NOMO-1 (cell line): ENCODE measurements around the gene PTRH1.

Source experiments
- DNase-seq, 2 experiments: peaks; one replicate each; lab custom pipeline; 2025; ENCODE audit not compliant: unreplicated experiment in 2 of 2; lab: John Stamatoyannopoulos, UW

The PTRH1 gene

DNA sequence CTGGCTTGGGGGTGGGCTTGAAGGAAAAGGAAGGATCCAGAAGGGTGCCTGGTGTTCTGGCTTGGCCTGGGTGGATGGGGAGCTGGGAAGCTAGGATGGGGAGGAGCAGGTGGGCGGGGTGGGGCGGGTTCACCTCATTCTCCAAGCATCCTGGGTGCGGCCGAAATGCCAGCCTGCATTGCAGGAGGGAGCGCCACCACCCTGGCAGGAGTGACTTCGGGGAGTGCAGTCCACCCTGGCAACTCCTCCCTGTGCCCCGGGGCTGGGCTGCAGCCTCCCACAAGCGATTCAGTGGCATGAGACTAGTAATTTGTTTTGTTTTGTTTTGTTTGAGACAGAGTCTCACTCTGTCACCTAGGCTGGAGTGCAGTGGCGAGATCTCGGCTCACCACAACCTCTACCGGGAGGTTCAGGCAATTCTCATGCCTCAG lies 5.9 kb upstream of the PTRH1 start:
- no peak for DNase-seq

DNA sequence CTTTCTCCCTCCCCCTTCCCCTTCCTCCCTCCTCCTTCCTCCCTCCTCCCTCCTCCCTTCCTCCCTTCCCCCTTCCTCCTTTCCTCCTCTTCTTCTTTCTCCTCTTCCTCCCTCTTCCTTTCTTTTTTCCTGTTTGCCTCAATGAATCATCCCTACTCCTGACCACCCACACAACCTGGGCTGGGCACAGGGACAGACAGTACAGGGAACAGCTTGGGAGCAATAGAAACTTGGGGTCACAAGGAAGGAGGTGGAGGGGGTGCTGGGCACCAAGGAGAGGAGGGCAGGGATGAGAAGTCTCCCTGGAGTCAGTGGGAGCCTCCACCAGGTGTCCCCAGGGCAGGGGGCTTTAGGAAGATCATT lies 5.4 kb upstream of the PTRH1 start:
- no peak for DNase-seq

DNA sequence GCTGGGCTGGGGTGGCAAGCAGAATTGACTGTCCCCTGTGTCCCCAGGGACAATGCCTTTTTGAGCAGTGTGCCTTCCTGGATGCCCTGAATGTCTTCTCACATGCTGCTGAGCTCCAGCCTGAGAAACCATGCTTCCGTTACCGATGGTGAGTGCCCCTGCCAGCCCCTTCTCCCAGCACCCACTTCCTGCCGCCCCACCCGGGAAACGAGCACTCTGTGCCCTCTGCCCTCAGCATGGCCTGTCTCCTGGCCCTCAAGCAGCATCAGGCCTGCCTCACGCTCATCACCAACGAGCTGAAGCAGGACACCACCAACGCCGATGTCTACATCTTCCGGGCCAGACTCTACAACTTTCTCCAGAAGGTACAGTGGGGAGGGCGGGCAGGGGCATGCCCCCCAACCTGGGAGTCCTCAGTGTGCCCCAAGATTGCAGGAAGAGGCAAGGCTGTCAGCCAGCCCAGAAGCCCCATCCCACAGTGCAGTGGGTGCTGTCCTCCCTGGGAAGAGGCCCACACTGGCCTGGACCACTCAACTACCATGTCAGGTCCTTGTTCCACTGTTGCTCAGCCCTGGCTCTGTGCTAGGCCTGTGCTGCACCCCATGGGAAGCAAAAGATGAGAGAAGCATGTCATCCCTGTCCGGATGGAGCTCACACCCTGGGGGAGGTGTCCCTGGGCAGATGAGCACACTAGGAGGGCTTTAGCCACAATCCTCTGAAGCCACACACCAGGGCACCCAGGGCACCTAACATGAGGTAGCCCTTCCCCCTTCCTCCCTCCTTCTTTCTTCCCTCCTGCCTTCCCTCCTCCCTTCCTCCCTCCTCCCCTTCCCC lies 4.8 kb upstream of the PTRH1 start:
- no peak for DNase-seq

DNA sequence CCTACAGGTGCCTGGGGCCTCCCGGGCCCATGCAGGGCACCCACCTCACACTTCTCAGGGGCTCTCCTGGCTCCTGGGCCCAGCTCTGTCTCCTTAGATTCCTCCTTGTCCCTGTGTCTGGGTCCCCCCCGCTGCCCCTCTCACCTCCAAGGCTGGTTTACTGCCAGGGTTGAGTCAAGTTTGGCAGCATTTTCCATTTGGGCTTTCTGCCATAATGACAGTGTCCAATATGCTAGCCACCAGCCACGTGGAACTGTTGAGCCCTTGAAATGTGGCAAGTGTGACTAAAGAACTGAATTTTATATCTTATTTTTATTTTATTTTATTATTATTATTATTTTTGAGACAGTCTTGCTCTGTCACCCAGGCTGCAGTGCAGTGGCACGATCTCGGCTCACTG lies 2.3 kb upstream of the PTRH1 start:
- no peak for DNase-seq

DNA sequence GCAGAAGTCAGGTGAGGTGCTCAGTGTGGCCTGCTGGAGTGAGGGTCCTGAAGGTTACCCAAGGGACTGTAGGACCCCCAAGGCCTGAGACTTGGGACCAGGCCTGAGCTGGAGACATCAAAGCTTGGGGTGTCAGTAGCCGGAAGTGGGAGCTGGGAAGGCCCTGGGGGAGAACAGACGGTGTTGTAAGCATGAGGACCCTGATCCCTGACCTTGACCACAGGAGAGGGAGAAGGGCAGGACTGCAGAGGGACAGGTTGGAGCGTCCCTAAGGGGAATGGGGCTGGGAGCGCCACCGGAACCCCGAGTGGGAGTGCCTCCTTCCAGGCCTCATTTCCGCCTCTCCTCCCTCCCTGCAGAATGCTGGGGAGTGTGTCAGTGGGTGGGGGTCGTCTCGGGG lies 949 bp upstream of the PTRH1 start:
- DNase-seq, result no peak

DNA sequence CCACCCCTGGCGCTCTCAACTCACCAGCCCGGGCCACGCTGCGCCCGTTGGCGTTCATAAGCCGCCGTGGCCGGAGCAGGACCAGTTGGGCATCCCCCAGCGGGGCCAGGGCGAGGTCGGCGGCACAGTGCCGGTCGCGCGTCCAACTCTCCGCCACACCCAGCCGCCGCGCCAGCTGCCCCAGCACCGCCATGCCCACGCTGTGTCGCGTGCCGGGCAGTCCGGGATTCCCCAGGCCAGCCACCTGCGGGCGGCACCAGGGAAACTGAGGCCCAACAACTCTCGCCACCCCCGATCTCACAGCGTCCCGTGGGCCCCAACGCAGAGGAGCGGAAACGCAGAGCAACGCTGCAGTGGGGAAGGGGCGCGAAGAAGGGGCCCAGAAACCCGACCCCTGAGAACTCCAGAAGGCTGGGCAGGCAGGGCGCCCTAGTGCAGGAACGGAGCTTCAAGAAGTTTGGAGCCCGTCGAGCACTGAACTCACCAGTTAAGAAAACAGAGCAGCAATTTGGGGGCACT lies 453 bp downstream of the PTRH1 start:
- peak in 1 of 2 experiments; percentile 52 for DNase-seq

DNA sequence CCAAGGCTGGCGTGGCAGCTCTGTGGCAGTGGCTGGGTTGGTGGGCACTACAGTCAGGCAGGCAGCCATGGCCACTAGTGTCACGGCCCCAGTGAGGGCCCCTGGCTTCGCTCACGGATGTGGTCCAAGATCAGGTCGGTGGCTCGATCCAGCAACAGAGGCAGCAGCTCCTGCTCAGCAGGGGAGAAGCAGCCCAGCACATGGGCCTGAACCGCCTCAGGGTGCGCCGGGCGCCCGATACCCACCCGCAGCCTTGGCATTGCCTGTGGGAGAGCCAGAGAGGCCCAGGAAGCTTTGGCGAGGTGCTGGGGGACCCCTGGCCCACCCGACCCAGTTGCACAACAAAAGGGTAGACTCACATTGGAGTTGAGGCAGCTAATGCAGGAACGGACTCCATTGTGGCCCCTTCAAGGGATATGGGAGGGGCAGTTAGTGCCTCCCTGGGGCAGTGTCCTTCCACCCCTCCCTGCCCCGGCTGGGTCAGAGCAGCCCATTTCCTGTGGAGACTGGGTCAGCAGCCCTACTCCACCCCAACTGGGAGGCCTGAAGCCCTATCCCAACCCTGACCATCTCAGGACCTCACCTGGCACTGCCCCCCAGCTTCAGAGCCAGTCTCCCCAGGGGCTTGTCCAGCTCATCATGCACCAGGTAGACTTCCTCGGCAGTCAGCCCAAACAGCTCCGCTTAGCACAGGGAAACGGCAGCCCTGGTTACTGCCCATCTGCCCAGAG lies 1.3 kb downstream of the PTRH1 start:
- DNase-seq, result no peak

DNA sequence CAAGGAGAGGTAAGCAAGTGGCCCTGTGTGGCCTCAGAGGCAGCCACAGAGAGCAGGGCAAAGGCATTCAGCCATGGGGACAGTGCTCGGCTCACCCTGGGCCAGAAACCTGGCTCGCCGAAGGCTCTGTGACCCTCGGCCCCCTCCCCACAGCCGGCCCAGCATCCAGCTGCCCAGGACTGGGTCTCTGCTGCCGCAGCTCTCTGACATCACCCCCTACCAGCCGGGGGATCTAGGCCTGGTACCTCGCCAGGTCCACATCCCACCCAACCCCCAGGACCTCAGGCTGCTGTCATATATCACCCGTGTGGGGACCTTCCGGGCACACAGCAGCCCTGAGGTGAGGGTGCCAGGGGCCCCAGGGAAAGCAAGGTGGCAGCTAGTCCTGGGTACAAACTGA lies 2.6 kb downstream of the PTRH1 start:
- DNase-seq, result no peak

DNA sequence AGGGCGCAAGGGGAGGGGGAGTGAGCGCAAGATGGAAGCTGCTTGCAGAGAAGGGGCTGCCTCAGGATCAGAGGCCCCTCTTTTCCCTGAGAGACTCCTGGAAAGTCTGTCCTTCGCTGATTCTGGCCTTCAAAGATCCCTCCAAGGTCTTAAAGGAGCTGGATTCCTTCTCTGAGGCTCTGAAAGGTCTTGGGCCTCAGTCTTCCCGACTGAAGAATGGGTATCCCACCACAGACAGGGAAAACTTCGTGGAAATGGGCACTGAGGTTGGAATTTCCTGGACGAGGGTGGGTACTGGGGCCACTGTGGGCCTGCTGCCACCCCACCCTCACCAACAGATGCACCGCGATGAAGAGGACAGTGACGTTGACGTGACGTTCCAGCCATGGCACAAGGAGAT lies 3.1 kb downstream of the PTRH1 start:
- no peak for DNase-seq

DNA sequence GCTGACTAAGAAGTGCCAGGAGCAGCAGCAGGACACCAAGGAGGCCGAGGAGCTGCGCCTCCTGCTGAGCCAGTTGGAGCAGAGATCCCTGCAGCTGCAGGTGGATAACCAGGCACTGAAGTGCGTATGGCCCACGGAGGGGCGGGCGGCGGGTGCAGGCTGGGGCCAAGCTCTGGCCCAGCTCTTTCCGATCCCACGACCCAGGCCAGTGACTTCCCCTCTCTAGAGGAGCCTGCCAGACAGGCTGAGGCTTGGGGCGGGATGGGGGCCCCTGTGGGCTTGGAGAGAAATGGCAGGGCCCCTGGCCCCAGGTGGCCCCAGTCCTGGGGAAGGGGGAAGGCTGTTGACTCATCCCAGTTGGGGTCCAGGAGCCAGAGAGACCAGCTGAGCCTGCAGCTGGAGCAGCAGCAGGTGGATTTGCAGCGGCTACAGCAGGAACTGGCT lies 3.6 kb downstream of the PTRH1 start:
- DNase-seq, result no peak

DNA sequence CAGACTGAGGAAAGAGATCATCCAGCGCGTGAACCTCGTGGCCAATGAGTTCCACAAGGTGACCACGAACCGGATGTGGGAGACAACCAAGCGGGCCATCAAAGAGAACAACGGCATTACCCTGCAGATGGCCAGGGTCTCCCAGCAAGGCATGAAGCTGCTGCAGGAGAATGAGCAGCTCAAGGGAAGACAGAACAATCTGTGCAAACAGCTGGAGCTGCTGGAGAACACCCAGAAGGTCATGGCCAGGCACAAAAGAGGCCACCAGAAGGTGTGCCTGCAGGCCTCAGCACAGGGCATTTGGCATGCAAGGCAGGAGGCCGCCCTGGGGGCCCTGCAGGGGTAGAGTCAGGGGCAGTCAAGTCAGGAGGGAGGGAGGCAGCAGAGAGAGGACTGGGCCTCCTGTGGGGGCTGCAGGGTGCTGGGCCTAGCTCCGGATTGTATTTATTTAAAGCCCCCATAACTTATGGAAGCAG lies 4.2 kb downstream of the PTRH1 start:
- peak; percentile 14 to 38 for DNase-seq

DNA sequence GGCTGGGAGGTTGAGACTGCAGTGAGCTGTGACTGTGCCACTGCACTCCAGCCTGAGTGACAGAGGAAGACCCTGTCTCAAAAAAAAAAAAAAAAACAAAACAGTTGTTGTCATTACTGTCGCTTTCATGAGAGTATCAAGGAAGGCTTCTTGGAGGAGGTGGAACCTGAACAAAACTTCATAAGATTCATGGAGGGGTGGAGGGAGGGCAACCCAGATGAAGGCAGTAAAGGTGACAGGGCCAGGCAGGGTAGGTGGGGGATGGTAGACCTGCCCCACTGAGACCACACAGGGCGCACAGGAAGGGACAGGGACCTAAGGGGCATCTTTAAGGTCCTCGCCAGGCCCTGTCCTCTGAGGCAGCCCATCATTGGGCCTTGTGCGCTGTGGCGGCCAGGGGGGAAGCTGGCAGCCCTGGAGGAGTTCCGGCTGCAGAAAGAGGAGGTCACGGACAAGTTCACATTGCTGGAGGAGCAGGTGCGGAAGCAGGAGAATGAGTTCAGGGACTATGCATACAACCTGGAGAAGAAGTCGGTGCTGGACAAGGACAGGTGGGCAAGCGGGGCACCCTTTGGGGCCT lies 5.2 kb downstream of the PTRH1 start:
- DNase-seq, result no peak

DNA sequence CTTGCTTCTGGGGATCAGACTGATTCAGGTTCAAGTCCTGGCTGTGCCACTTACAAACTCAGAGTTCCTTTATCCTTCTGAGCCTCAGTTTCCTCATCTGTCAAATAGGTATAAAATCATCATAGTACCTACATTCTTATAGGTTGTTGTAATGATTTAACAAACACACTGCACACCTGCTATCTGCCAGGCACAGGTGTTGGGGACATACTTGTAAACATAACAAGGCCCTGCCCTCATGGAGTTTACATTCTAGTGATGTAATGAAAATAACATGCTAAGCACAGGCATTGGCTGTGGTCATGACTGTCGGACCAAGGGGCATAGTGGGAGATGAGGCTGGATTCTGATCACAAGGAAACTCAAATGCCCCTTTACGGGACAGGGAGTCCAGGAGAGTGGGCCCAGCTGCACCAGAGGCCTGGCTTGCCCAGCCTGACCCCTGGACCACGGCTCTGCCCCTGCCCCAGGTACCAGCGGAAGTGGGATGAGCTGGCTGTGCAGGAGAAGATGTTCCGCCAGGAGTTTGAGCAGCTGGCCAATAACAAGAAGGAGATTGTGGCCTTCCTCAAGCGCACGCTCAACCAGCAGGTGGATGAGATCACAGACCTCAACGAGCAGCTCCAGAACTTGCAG lies 6.4 kb downstream of the PTRH1 start:
- no peak for DNase-seq

DNA sequence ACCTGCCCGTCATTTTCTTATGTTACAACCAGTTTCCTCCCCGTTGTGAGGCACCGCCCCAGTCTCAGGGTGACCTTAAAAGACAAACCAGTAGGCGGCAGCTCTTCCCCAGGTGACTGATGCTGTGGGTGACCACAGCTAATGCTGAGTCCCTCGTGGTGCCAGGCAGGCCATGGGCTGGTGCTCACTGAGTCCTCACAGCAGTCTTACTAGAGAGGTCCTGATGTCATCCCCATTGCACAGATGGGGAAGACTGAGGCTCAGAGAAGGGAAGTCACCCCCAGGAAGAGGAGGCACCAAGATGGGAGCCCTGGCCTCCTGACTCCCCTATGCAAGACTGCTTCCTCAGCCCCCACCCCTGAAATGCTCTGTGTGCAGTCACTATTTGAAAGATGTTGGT lies 7.7 kb downstream of the PTRH1 start:
- no peak for DNase-seq

DNA sequence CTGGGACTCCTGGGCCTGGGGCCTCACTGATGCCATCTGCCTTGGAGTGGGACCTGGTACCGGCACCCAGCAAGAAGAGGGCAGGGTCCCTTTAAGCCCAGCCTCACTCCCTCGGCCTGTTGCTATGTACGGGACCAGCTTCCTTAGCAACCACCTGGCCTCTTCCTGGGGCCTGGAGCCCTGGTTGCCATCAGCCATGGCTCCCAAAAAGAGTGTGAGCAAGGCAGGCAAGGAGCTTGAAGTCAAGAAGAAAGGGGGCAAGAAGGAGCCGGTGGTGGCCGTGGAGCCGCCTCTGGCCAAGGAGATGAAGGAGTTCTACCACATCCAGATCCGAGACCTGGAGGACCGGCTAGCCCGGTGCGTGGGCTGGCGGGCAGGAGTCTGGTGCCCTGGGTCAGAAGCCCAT lies 8.6 kb downstream of the PTRH1 start, which contains the start of gene CFAP157:
TSS of gene CFAP157 (plus strand) at position 153 of the 406 bp plus-strand sequence. CDS start at position 197, 44 bp downstream.
- DNase-seq, result no peak

DNA sequence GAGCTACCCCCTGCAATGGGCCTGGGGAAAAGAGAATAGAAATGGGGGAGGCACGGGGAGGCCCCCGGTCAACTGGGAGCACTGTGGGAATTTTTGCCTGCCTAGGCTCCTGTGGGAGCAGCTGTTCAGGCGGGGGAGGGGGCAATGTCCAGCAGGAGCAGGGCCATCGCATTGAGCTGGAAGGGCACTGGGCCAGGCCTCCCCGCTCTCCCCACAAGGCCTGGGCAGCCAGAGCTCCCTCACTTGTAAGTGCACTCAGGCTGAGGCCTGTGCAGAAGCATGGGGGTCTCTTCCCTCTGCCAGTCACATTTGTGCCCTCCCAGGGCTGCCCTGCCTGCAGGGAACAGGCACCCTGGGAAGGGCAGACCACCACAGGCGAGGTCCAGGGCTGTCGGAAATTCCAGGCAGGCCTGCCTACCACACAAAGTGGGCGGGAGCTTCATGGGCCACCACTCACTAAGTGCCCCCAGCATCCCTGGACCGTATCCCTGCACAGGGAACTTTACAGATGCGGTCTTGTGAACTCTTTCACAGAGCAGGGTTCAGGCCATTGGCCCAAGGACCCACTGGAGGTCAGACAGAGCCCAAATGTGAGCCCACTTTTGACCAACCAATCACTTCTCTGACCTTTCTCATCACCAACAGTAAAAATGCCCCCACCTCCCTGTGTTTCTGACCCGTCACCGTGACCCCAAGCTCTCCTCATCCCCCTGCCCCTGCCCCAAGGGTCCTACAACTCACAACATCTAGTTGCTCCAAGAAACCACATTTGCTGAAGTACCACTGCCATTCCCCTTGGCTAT lies 9.7 kb downstream of the PTRH1 start:
- no peak for DNase-seq

DNA sequence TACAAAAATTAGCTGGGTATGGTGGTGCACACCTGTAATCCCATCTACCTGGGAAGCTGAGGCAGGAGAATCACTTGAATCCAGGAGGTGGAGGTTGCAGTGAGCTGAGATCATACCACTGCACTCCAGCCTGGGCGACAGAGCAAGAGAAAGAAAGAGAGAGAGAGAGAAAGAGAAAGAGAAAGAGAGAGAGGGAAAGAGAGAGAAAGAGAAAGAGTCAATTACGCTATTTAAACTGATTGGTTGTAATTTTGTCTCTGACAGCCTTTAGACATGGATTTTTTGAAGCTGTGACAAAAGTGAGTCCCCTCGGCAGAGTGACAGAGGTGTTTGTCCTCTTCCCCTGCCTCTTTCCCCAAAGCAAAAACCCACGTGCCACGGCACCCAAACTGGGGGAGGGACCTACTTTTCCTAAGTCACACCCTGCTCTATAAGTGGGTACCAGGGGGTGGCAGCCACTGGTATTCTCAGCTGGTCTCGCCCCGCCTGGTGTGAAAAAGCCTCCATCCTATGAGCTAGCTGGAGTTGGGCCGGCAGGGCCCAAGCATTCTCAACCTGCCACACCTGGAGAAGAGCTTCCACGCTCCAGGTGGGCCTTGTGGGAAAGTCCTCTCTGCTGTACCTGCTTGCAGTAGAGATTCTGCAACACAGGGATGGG lies 12.0 kb downstream of the PTRH1 start:
- DNase-seq, result no peak

DNA sequence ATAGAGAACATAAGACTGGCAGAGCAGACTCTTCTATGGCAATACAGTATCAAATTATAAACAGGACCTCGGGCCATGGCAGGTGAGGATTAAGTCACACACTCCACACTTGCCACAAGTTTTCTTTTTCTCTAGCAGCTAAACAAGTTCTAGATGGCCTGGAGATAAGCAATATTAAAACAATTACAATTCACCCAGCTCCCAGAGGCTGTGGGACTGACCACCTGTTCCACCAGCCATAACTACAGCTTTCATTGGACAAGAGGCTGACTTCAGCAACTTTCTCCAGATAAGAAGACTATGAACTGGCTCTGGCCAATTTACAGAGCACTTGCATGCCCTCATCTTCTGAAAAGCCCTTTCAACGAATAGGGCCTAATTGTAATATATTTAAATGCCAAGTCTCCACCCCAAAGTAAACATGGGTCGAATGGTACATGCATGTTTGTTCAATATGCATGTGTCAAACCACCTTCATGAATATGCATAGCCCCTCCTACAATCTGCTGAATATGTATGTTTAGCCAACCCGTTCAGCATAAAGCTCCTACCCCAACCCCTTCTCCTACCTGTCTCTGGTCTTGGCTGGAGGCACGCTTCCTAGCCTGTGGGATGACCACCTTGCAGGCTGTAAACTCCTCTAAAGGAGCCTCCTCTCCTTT lies 14.7 kb downstream of the PTRH1 start:
- no peak for DNase-seq

DNA sequence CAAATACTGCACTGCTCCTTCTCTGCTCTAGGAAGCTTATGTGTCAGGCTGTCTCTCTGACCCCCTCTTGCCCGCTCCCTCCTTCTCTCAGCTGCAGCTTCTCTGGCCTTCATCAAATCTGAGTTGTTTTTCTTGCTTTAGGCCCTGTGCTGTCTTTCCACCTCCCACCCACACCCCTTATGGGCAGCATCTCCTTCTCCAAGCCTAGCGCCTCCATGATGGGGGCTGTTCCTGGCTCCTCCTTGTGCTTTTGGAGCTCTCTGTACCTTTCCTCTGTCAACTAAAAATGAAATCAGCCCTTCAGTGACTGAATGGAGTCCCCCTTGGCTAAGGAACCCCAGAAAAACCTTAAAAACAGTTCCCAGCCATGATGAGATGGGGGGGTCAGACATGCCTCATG lies 15.3 kb downstream of the PTRH1 start:
- DNase-seq, result no peak
